AG09309 (cell line): ENCODE results near the gene TRAPPC6A.
A peak's percentile ranks its signal among the peaks of the same experiment; 100 is the strongest.

Experiments
- DNase-seq: peaks from one replicate; pipeline ENCODE4 v3.0.0-alpha.2; 2010; ENCODE audit warnings: low read depth
- H3K4me3 ChIP-seq: 2 replicates; pipeline ENCODE4 v1.5.1; 2011; ENCODE audit warnings: mild to moderate bottlenecking, low read depth, low read length, moderate library complexity; ENCODE audit not compliant: control insufficient read depth
- TF ChIP-seq, protein P1 (sequence below): IDR thresholded peaks from 2 replicates; pipeline ENCODE4 v1.5.1; 2011; ENCODE audit warnings: mild to moderate bottlenecking, low read depth, low read length, inconsistent platforms; ENCODE audit not compliant: insufficient read depth, control insufficient read depth; ENCODE audit errors: missing control alignments

Gene TRAPPC6A

GRCh38 chr19:45217957-45218334, 39.9 kb upstream of the TRAPPC6A start:
- H3K4me3 ChIP-seq: no peak overlapping the region
- TF ChIP-seq, protein P1, sequence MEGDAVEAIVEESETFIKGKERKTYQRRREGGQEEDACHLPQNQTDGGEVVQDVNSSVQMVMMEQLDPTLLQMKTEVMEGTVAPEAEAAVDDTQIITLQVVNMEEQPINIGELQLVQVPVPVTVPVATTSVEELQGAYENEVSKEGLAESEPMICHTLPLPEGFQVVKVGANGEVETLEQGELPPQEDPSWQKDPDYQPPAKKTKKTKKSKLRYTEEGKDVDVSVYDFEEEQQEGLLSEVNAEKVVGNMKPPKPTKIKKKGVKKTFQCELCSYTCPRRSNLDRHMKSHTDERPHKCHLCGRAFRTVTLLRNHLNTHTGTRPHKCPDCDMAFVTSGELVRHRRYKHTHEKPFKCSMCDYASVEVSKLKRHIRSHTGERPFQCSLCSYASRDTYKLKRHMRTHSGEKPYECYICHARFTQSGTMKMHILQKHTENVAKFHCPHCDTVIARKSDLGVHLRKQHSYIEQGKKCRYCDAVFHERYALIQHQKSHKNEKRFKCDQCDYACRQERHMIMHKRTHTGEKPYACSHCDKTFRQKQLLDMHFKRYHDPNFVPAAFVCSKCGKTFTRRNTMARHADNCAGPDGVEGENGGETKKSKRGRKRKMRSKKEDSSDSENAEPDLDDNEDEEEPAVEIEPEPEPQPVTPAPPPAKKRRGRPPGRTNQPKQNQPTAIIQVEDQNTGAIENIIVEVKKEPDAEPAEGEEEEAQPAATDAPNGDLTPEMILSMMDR: no peak

DNA sequence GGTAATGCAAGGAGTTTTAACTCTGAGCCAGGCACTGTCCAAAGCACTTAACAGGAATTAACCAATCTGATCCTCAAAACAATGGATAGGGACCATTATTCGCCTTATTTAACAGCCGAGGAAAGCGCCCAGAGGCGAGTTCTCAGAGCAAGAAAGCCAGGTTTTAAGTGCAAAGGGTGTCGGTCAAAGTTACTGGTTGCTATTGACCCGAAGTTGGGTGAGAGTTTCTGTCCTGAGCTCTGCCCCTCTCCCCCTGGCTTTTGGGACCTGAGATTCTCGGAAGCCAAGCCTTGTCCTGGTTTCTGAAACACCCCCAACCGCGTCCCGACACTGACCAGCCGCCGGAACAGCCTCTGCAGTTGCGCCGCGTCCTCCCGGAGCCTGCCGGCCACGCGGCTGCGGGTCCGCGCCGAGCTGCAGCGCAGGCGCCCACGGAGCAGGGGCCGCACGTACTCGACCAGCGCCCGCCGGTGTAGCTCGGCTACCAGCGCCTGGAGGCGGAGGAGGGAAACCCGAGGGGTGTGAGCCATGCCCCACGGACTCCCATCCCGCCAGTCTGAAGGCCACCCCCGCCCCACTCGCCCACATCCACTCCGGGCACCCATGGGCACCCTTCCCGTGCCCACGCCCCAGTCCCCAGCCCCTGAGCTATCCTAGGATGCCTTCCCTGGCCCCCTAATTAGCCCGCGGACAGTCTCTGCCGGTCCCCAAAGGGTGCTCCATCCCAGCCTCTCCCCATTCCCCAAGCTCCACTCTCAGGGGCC, 39.3 kb upstream of the TRAPPC6A start:
- DNase-seq: no peak
- TF ChIP-seq, protein P1: no peak
- H3K4me3 ChIP-seq: peak overlapping the region; percentile 3; the same call in 1 of the 2 replicates

More at GRCh38 chr19:45217957-45218334, 39.9 kb upstream of the TRAPPC6A start:
- no peak for DNase-seq

GRCh38 chr19:45216667-45217066, 38.6 kb upstream of the TRAPPC6A start:
- TF ChIP-seq, protein P1: no peak
- H3K4me3 ChIP-seq: no peak overlapping the region
- no peak for DNase-seq

GRCh38 chr19:45215391-45216191, 37.6 kb upstream of the TRAPPC6A start:
- no peak for DNase-seq
- TF ChIP-seq, protein P1: no peak
- H3K4me3 ChIP-seq: no peak overlapping the region

- DNase-seq: no peak
- TF ChIP-seq, protein P1: no peak
- H3K4me3 ChIP-seq: no peak overlapping the region
Measured at GRCh38 chr19:45213031-45213430, 35.0 kb upstream of the TRAPPC6A start.

GRCh38 chr19:45211751-45212381, 33.8 kb upstream of the TRAPPC6A start:
- H3K4me3 ChIP-seq: no peak overlapping the region
- DNase-seq: no peak
- TF ChIP-seq, protein P1: no peak
